AG09319 (cell line): ENCODE results near the gene LIN9.
A peak's percentile ranks its signal among the peaks of the same experiment; 100 is the strongest.
"Not testable (repeated sequence)": the region's sequence is repeated elsewhere in the genome, so short reads cannot be mapped to it uniquely, and the experiment has no call there.

Experiments
- DNase-seq: peaks from one replicate; pipeline ENCODE4 v3.0.0-alpha.2; 2010; ENCODE audit warnings: low read depth; ENCODE audit errors: extremely low read depth
- TF ChIP-seq, protein P1 (sequence below): IDR thresholded peaks from 2 replicates; pipeline ENCODE4 v1.5.1; 2011; ENCODE audit warnings: low read depth, mild to moderate bottlenecking, inconsistent platforms, low read length, moderate library complexity

The LIN9 gene

DNA sequence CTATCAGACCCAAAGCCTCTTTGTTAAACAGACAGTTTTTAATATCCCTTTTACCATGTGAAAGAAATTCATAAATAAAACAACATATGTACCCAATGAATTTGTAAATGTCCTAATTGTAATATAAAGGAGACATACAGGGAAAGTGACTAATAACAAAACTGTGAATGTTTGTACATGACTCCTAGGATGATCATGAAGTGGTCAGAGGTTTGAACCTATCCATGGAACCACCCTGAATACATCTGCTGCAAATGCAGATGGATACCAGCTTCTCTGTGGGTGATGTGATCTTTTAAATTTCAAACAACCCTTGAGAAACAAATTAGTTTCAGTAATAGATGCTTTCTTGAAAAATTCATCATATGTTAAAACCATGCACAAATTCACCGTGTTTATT lies 105.7 kb downstream of the LIN9 start:
- no peak for DNase-seq
- TF ChIP-seq, protein P1, sequence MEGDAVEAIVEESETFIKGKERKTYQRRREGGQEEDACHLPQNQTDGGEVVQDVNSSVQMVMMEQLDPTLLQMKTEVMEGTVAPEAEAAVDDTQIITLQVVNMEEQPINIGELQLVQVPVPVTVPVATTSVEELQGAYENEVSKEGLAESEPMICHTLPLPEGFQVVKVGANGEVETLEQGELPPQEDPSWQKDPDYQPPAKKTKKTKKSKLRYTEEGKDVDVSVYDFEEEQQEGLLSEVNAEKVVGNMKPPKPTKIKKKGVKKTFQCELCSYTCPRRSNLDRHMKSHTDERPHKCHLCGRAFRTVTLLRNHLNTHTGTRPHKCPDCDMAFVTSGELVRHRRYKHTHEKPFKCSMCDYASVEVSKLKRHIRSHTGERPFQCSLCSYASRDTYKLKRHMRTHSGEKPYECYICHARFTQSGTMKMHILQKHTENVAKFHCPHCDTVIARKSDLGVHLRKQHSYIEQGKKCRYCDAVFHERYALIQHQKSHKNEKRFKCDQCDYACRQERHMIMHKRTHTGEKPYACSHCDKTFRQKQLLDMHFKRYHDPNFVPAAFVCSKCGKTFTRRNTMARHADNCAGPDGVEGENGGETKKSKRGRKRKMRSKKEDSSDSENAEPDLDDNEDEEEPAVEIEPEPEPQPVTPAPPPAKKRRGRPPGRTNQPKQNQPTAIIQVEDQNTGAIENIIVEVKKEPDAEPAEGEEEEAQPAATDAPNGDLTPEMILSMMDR = no peak

DNA sequence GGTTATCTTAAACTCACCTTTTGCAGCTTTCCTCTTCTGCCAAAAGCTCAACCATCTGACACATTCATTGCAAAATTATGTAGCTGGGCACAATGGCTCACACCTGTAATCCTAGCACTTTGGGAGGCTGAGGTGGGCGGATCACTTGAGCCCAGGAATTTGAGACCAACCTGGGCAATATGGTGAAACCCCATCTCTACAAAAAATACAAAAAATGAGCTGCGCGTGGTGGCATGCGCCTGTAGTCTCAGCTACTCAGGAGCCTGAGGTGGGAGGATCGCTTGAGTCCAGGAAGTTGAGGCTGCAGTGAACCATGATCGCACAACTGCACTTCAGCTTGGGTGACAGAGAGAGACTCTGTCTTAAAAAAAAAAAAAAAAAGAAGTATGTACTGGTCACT lies 106.3 kb downstream of the LIN9 start:
- not testable (repeated sequence) for DNase-seq

DNA sequence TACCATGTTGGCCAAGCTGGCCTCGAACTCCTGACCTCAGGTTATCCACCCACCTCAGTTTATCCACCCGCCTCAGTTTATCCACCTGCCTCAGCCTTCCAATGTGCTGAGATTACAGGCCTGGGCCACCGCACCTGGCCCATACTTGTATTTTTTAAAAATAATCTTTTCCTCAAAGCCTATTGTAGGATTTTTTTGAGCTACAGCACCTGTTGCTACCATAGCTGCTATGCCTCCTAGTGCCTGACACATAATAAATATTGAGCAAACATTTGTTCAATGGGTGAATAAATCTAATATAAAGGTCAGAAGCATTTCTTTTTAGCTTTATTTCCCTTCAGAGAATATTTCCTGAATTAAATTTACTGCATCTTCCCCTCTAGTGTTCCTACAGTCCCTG lies 106.7 kb downstream of the LIN9 start:
- TF ChIP-seq, protein P1 = no peak
- no peak for DNase-seq

DNA sequence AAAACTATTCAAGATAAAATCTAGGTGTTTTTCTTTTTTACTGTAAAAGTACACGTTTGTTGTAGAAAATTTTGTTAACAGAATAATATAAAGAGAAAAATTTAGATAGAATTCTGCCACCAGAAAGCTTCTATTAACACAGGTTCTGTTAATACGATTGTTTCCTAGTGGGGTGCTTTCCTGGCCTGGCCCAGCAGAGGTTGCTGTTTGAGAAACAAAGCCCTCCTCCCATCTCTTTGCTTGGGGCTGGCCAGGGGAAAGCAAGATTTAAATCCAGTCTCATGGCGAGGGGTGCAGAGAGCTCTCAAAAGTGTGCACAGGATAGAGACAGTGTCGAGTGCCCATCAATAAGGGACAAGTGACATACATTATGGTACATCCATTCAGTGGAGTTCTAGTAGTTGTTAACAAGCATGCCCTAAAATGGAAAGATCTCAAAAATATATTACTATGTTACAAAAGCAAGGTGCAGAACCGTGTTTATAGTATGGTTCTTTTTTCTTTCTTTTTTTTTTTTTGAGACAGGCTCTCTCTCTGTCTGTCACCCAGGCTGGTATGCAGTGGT lies 107.9 kb downstream of the LIN9 start:
- no peak for DNase-seq

DNA sequence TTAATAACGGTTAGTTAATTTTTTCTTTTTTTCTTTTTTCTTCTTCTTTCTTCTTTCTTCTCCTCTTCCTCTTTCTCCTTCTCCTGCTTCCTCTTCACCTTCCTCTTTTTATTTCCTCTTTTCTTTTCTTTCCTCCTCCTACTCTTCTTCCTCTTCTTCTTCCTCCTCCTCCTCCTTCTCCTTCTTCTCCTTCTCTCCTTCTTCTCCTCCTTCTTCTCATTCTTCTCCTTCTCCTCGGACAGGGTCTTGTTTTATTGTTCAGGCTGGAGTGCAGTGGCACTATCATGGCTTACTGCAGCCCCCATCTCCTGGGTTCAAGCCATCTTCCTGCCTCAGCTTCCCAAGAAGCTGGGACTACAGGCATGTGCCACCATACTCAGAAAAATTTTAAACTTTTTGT lies 109.0 kb downstream of the LIN9 start:
- TF ChIP-seq, protein P1 = no peak

More for the DNA sequence above, 107.9 kb downstream of the LIN9 start:
- TF ChIP-seq, protein P1 = peak; percentile 43

DNA sequence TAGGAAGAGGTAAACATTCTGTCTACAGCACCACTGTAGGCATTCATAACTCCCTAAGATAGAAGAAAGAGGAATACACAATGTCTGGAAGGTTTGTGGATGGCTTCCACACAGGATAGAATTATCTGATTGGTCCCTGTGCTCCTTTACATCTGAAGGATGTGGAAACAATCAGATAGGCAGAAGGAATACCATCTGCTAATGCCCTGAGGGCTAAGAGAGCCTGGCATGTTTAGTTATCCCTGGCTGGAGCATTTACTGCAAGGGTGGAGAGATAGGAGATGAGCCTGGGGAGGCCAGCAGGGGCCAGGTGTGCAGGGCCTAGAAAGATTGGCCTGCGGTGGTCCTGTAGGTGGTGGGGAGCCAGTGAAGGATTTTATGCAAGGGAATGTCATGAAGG lies 113.8 kb downstream of the LIN9 start:
- TF ChIP-seq, protein P1 = no peak
- DNase-seq = no peak

More for the DNA sequence above, 109.0 kb downstream of the LIN9 start:
- DNase-seq = no peak

DNA sequence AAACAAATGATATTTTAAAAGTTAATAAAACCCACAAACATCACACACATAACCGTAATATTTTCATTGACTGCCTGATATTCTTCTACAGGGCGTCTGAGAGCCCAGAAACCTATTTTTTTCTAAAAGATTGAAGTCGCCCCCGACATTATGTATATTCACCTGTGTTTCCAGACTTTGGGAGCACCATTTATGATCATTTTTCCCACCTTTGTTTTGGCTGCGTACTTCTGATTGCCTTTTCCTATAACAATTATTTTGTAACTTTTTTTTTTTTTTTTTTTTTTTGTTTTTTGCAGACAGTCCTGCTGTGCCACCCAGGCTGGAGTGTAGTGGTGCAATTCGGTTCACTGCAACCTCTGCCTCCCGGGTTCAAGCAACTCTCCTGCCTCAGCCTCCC lies 121.6 kb downstream of the LIN9 start:
- TF ChIP-seq, protein P1 = no peak
- DNase-seq = no peak

DNA sequence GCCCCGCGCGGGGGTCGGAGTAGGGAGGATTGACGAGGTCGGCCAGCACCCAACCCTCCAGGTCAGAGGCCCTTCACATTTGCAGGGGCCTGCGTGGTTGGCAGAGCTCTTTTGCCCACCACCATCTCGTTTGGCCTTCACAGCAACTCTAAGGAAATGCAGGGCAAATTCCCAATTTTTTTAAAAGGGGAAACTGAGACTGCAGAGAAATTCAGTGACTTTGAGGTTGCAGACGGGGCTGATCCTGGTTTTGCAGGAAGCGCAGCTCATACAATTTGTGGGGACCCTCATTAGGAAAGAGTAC lies 122.0 kb downstream of the LIN9 start:
- DNase-seq = no peak
- TF ChIP-seq, protein P1 = no peak
